Measurements from ENCODE around the gene DEPDC5.
A peak's percentile ranks its signal among the peaks of the same experiment; 100 is the strongest.

Gene DEPDC5

GRCh38 chr22:31897842-31898805, 144.3 kb downstream of the DEPDC5 start:
- no peak for DNase-seq

- no peak for DNase-seq
Measured at GRCh38 chr22:31898926-31899325, 145.1 kb downstream of the DEPDC5 start.

- DNase-seq, result no peak
Measured at GRCh38 chr22:31899669-31900068, 145.8 kb downstream of the DEPDC5 start.

GRCh38 chr22:31901388-31902137, 147.7 kb downstream of the DEPDC5 start:
- no peak for DNase-seq

- no peak for DNase-seq
Measured at GRCh38 chr22:31904651-31905050, 150.8 kb downstream of the DEPDC5 start.

- DNase-seq, result no peak
Measured at GRCh38 chr22:31905356-31905755, 151.5 kb downstream of the DEPDC5 start.

- no peak for DNase-seq
Measured at GRCh38 chr22:31906086-31906485, 152.3 kb downstream of the DEPDC5 start.

- no peak for DNase-seq
Measured at GRCh38 chr22:31906569-31906968, 152.8 kb downstream of the DEPDC5 start.

- no peak for DNase-seq
Measured at GRCh38 chr22:31909977-31910376, 156.2 kb downstream of the DEPDC5 start.

- no peak for DNase-seq
Measured at GRCh38 chr22:31911565-31912406, 158.0 kb downstream of the DEPDC5 start.

GRCh38 chr22:31912407-31912743, 158.6 kb downstream of the DEPDC5 start:
- DNase-seq, result no peak

- DNase-seq, result no peak
Measured at GRCh38 chr22:31915586-31915985, 161.8 kb downstream of the DEPDC5 start.

- peak; percentile 51 for DNase-seq
Measured at GRCh38 chr22:31917227-31917921, 163.6 kb downstream of the DEPDC5 start.

GRCh38 chr22:31919730-31920129, 165.9 kb downstream of the DEPDC5 start:
- DNase-seq, result no peak

- DNase-seq, result no peak
Measured at GRCh38 chr22:31920306-31920705, 166.5 kb downstream of the DEPDC5 start.

GRCh38 chr22:31921106-31921505, 167.3 kb downstream of the DEPDC5 start:
- no peak for DNase-seq

GRCh38 chr22:31922534-31922933, 168.7 kb downstream of the DEPDC5 start:
- DNase-seq, result no peak

GRCh38 chr22:31923136-31923535, 169.3 kb downstream of the DEPDC5 start:
- no peak for DNase-seq

- DNase-seq, result no peak
Measured at GRCh38 chr22:31923747-31924146, 169.9 kb downstream of the DEPDC5 start.

- no peak for DNase-seq
Measured at GRCh38 chr22:31925056-31925455, 171.2 kb downstream of the DEPDC5 start.

- DNase-seq, result no peak
Measured at GRCh38 chr22:31926024-31926423, 172.2 kb downstream of the DEPDC5 start.

- no peak for DNase-seq
Measured at GRCh38 chr22:31926969-31927368, 173.2 kb downstream of the DEPDC5 start.

- DNase-seq, result no peak
Measured at GRCh38 chr22:31927562-31927961, 173.7 kb downstream of the DEPDC5 start.

Measured in activated CD4-positive, alpha-beta T cell treated with anti-CD3 and anti-CD28 coated beads, Interleukin-2, Interleukin-6, amounts not matched to agents 100 ng/mL and 50 ng/mL, durations not matched to agents 16 hours and 8 hours (primary cell).